ENCODE measurements around the gene GPALPP1.
A peak's percentile ranks its signal among the peaks of the same experiment; 100 is the strongest.

The GPALPP1 gene

GRCh38 chr13:44967704-44968433 lies 21.5 kb upstream of the GPALPP1 start:
- DNase-seq (ENCODE audit: low read depth): no peak
- H3K4me3 ChIP-seq (ENCODE audit: control insufficient read depth, low read depth, low read length): no peak overlapping the region
- TF ChIP-seq CTCF (IDR thresholded peaks at IDR 0.05; ENCODE audit: control insufficient read depth, insufficient read depth, low read depth, low read length, missing control alignments): peak; percentile 43

DNA sequence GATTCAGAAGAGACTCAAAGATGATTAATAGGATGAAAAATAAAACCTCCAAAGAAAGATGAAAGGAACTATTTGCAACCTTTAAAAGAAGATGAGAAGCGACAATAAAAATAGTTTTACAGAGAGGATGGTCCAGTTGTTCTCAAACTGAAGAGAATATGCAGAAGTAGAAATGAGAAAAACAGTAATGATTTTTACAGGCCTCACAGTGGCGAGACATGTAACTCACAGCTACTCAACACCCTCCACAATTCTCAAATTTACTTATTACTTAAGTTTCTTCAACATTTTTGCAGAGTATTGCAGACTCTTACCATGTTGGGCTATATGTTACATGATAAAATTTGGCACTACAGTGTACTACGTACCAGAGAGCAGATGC lies 20.9 kb upstream of the GPALPP1 start:
- DNase-seq (ENCODE audit: low read depth): no peak
- no peak overlapping the region for H3K4me3 ChIP-seq (ENCODE audit: control insufficient read depth, low read depth, low read length)
- no peak for TF ChIP-seq CTCF (IDR thresholded peaks at IDR 0.05; ENCODE audit: control insufficient read depth, insufficient read depth, low read depth, low read length, missing control alignments)

GRCh38 chr13:44969551-44970484 lies 19.5 kb upstream of the GPALPP1 start:
- peak; percentile 23 for DNase-seq (ENCODE audit: low read depth)
- H3K4me3 ChIP-seq (ENCODE audit: control insufficient read depth, low read depth, low read length): no peak overlapping the region
- TF ChIP-seq CTCF (IDR thresholded peaks at IDR 0.05; ENCODE audit: control insufficient read depth, insufficient read depth, low read depth, low read length, missing control alignments): peak; percentile 69

GRCh38 chr13:44971656-44972595 lies 17.4 kb upstream of the GPALPP1 start:
- H3K4me3 ChIP-seq (ENCODE audit: control insufficient read depth, low read depth, low read length): no peak overlapping the region
- no peak for DNase-seq (ENCODE audit: low read depth)
- no peak for TF ChIP-seq CTCF (IDR thresholded peaks at IDR 0.05; ENCODE audit: control insufficient read depth, insufficient read depth, low read depth, low read length, missing control alignments)

DNA sequence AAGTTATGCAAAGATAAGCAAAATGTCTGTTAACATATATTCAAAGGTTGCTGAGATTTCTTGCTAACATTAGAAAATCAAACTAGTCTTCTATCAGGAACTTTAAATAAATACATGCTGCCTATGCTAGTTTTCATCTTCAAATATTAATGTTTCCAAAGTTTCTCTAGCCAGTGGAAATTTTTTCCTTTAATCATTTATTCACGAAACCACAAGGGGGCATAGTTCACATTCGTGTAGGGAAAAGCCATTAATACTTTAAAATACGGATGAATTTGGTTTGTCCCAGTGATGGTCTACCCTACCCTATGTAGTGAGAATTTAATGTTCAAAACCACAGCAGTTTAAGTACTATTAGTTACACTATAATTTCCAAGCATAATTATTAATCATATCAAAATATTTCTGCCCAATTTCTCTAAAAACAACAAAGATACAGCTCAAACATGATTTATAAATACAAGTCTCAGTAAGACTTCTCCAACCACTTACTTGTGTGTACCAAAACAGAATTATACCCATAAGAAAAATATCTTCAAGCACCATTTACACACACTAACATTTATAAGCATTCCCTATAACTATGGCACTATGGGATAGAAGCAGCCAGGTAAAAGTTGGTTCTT lies 16.3 kb upstream of the GPALPP1 start:
- DNase-seq (ENCODE audit: low read depth): no peak
- peak; percentile 41 for TF ChIP-seq CTCF (IDR thresholded peaks at IDR 0.05; ENCODE audit: control insufficient read depth, insufficient read depth, low read depth, low read length, missing control alignments)
- no peak overlapping the region for H3K4me3 ChIP-seq (ENCODE audit: control insufficient read depth, low read depth, low read length)
